HepG2 (cell line): Measurements from ENCODE around the gene LILRB3. TPM values are rescaled to one million over a fixed set of nuclear protein-coding genes. Genes with fewer than 3 reads are reported as not detected.

Source experiments
- ATAC-seq: fragments of 200-7000 bp; cut with Tn5 transposase; 3 replicates; pipeline ENCODE4 v1.9.1; 2020; ENCODE audit warnings: mild to moderate bottlenecking, moderate library complexity
- BruUV-seq: library from RNA; stranded (reverse); fragments of 400-500 nt; replicated peaks from 2 replicates; lab custom pipeline; 2021; lab: Mats Ljungman, UMichigan
- CTCF ChIA-PET: fragments of 300-600 bp; formaldehyde crosslinking; extraction: SDS; loops from one replicate; lab custom pipeline; 2021; ENCODE audit warnings: low total read pairs, inconsistent platforms, low intra/inter-chr PET ratio; lab: Yijun Ruan, JAX
- POLR2A ChIA-PET: fragments of 350-600 bp; sonication (Branson Sonifier 250); formaldehyde crosslinking; loops from one replicate; lab custom pipeline; 2020; ENCODE audit warnings: antibody characterized with exemption, inconsistent platforms; lab: Yijun Ruan, JAX
- DNase-seq: peaks from one replicate; pipeline ENCODE4 v3.0.0-alpha.2; 2015; ENCODE audit warnings: low spot score
- FAIRE-seq: peaks from 3 replicates; lab custom pipeline; 2011; peaks lifted over from hg19 to GRCh38; lab: Jason Lieb, UNC
- H2AFZ ChIP-seq: one replicate; pipeline ENCODE4 v1.6.1; 2011; ENCODE audit warnings: low read length, inconsistent platforms
- H3K27ac ChIP-seq: fragments of 300-600 bp; 3 replicates; pipeline ENCODE4 v1.8.0; 2011; ENCODE audit warnings: mixed run types, mild to moderate bottlenecking, mixed read lengths, low read length, inconsistent platforms; ENCODE audit not compliant: insufficient read depth; ENCODE audit errors: extremely low read length
- H3K27me3 ChIP-seq, 2 experiments: fragments of 200-600 bp in 1 of 2; 2 replicates in 1 of 2; 3 replicates in 1 of 2; pipeline versions ENCODE4 v1.6.0 to v1.8.0; 2011; ENCODE audit warnings: low read length in 2 of 2, mild to moderate bottlenecking in 2 of 2, moderate library complexity in 2 of 2, inconsistent platforms in 1 of 2; ENCODE audit not compliant: insufficient read depth in 2 of 2, control insufficient read depth in 1 of 2
- H3K36me3 ChIP-seq, 2 experiments: fragments of 200-600 bp in 1 of 2; replicated peaks in 1 of 2; 2 replicates in 1 of 2; 3 replicates in 1 of 2; pipeline versions ENCODE4 v1.5.1 to v1.8.0; 2011; ENCODE audit warnings: low read length in 2 of 2, inconsistent platforms in 1 of 2; ENCODE audit not compliant: insufficient read depth in 2 of 2, control insufficient read depth in 1 of 2
- H3K4me1 ChIP-seq: 2 replicates; pipeline ENCODE4 v1.5.1; 2012; ENCODE audit warnings: low read length, inconsistent platforms; ENCODE audit not compliant: insufficient read depth
- H3K4me2 ChIP-seq: 2 replicates; pipeline ENCODE4 v1.6.0; 2011; ENCODE audit warnings: low read depth, low read length, inconsistent platforms
- H3K4me3 ChIP-seq, 3 experiments: fragments of 200-600 bp in 1 of 3; sonication (generic), shearing (Covaris generic) in 1 of 3; replicated peaks in 1 of 3; 2 replicates each; pipeline ENCODE4 v1.5.1; 2011 to 2016; ENCODE audit warnings: low read length in 3 of 3, inconsistent platforms in 2 of 3, low read depth in 2 of 3, mild to moderate bottlenecking in 2 of 3, control low read depth in 1 of 3, mixed read lengths in 1 of 3; ENCODE audit not compliant: insufficient read depth in 1 of 3
- H3K79me2 ChIP-seq: one replicate; pipeline ENCODE4 v1.6.1; 2011; ENCODE audit warnings: low read length, inconsistent platforms; ENCODE audit not compliant: insufficient read depth
- H3K9ac ChIP-seq: 2 replicates; pipeline ENCODE4 v1.6.0; 2011; ENCODE audit warnings: mild to moderate bottlenecking, low read depth, low read length, inconsistent platforms; ENCODE audit not compliant: insufficient read depth
- H3K9me3 ChIP-seq: 2 replicates; pipeline ENCODE4 v1.5.1; 2012; ENCODE audit warnings: mild to moderate bottlenecking, low read length
- H4K20me1 ChIP-seq: 2 replicates; pipeline ENCODE4 v1.6.0; 2011; ENCODE audit warnings: inconsistent platforms, mild to moderate bottlenecking, low read length, moderate library complexity; ENCODE audit not compliant: insufficient read depth
- BATF2 ChIP-seq: sonication (generic); formaldehyde crosslinking; IDR thresholded peaks from 2 replicates; pipeline ENCODE4 v1.8.0; 2022; ENCODE audit warnings: mild to moderate bottlenecking, missing genetic modification reagents, moderate library complexity
- EEA1 ChIP-seq: sonication (generic); formaldehyde crosslinking; IDR thresholded peaks from 2 replicates; pipeline ENCODE4 v1.5.1; 2020; ENCODE audit warnings: mild to moderate bottlenecking, missing genetic modification reagents, borderline replicate concordance
- HNRNPL ChIP-seq: fragments of 200-400 bp; formaldehyde crosslinking; IDR thresholded peaks from 2 replicates; pipeline ENCODE4 v1.6.1; 2017; ENCODE audit warnings: mild to moderate bottlenecking, low read depth, low read length
- HNRNPLL ChIP-seq: fragments of 200-400 bp; formaldehyde crosslinking; IDR thresholded peaks from 2 replicates; pipeline ENCODE4 v1.6.1; 2017; ENCODE audit warnings: mild to moderate bottlenecking, low read depth, low read length; ENCODE audit not compliant: poor library complexity, severe bottlenecking
- PCBP1 ChIP-seq: fragments of 200-400 bp; formaldehyde crosslinking; IDR thresholded peaks from 2 replicates; pipeline ENCODE4 v1.6.1; 2017; ENCODE audit warnings: mild to moderate bottlenecking, low read depth, low read length, borderline replicate concordance
- RBFOX2 ChIP-seq: fragments of 200-400 bp; formaldehyde crosslinking; IDR thresholded peaks from 2 replicates; pipeline ENCODE4 v1.6.1; 2017; ENCODE audit warnings: low read depth, mild to moderate bottlenecking, low read length
- ZNF281 ChIP-seq: sonication (generic); formaldehyde crosslinking; IDR thresholded peaks from 2 replicates; pipeline ENCODE4 v1.4.0; 2020; ENCODE audit warnings: missing genetic modification reagents, borderline replicate concordance
- ZNF34 ChIP-seq: sonication (generic); formaldehyde crosslinking; IDR thresholded peaks from 2 replicates; pipeline ENCODE4 v1.4.0; 2020; ENCODE audit warnings: mild to moderate bottlenecking, missing genetic modification reagents, borderline replicate concordance
- ZNF546 ChIP-seq: sonication (generic); formaldehyde crosslinking; conservative IDR thresholded peaks from 2 replicates; pipeline ENCODE4 v1.8.1; 2023; ENCODE audit warnings: mild to moderate bottlenecking, missing genetic modification reagents
- ZNF570 ChIP-seq: sonication (generic); formaldehyde crosslinking; IDR thresholded peaks from 2 replicates; pipeline ENCODE4 v1.4.0; 2020; ENCODE audit warnings: mild to moderate bottlenecking, missing genetic modification reagents, borderline replicate concordance
- ZNF614 ChIP-seq: IDR thresholded peaks from 2 replicates; pipeline ENCODE4 v1.6.1; 2018; ENCODE audit warnings: missing biosample characterization, missing genetic modification reagents, inconsistent platforms, borderline replicate concordance
- ZNF672 ChIP-seq: sonication (generic); formaldehyde crosslinking; IDR thresholded peaks from 2 replicates; pipeline ENCODE4 v1.8.1; 2022; ENCODE audit warnings: missing genetic modification reagents
- ZSCAN31 ChIP-seq: sonication (generic); formaldehyde crosslinking; IDR thresholded peaks from 2 replicates; pipeline ENCODE4 v1.5.0; 2020; ENCODE audit warnings: low read depth, mild to moderate bottlenecking, missing genetic modification reagents
- WGBS: methylation state at CpG from one replicate; pipeline ENCODE4 v1.1.6; 2017; ENCODE audit warnings: low lambda C conversion rate; 5-methylcytosine and 5-hydroxymethylcytosine counted together
- in situ Hi-C: cut with HindIII; loops from 2 replicates; pipeline ENCODE4 v1.10.0; 2017; ENCODE audit warnings: low pct_unique_long_range_greater_than_20kb; ENCODE audit not compliant: extremely low pct_ligation_motif_present
- intact Hi-C: fragments of 100-400 bp; cut with micrococcal nuclease; formaldehyde crosslinking; loops from one replicate; pipeline ENCODE4 v1.10.0; 2022; ENCODE audit not compliant: unreplicated experiment
- polyA plus RNA-seq, 8 experiments: library from polyadenylated mRNA; depleted of rRNA in 3 of 8; stranded (reverse) in 7 of 8; unstranded in 1 of 8; fragments of >200 nt; fragmentation: Illumina TruSeq in 4 of 8; extraction: Trizol in 4 of 8; gene quantifications; 2 replicates each; pipeline versions ENCODE4 v1.2.1 to v1.2.3, GENCODE V29; 2011 to 2016; ENCODE audit warnings: low read depth in 4 of 8, missing spikeins in 1 of 8, mixed read lengths in 1 of 8; ENCODE audit not compliant: insufficient read depth in 1 of 8
- total RNA-seq, 5 experiments: library from RNA; depleted of rRNA; stranded (reverse); fragments of >200 nt; fragmentation: Illumina TruSeq; extraction: Trizol; gene quantifications; 2 replicates each; pipeline ENCODE4 v1.2.3, GENCODE V29; 2016; ENCODE audit warnings: low read depth in 1 of 5
- TF ChIP-seq, protein P1 (sequence below): sonication (generic); formaldehyde crosslinking; IDR thresholded peaks from 2 replicates; pipeline ENCODE4 v1.8.0; 2022; ENCODE audit warnings: mild to moderate bottlenecking, missing genetic modification reagents, moderate library complexity
- TF ChIP-seq, protein P2 (sequence below): sonication (generic); formaldehyde crosslinking; IDR thresholded peaks from 2 replicates; pipeline ENCODE4 v1.5.1; 2020; ENCODE audit warnings: missing genetic modification reagents, mild to moderate bottlenecking, borderline replicate concordance

LILRB3 gene
- total and polyA plus RNA-seq, 2 of the 13 experiments (the other 11 are each of a cell fraction or from before 2014, with no cell fraction given), result 0.22 TPM; not detected in 1

DNA sequence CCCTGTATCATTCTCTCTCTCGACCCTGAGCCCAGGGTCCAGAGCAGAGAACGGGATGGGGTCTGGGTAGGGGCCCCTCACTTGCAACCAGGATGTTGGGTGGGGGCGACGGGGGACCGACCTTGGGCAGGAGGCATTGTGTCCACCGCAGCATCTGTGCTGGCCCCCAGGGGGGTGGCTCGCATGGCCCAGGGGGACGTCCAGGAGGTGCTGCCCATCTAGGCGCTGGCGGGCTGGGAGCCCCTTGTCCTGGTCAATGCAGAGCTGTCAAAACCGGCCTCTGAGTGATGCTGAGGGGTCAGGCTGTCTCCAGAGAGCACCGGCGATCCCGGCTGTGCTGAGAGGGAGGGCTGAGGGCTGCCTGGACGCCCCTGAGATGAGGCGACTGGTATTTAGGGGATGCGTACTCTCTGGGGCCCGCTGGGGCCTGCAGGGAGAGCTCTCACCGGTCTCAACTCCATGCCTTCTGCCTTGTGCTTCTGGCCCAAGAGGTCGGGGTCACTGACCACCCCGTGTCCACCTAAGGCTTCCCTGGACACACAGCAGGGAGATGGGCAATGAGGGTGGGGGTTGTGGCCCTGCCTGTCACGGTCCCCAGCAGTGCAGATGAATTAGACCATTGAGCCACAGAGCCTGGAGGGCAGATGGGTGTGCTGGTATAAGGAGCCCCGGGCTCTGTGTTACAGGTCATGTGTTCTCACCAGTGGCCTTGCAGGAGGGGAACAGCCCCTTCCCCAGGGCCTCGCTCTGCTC, 13.6 kb downstream of the LILRB3 start:
- Histone ChIP-seq H3K9me3 (no peaks in the 10 kb centered on the region), H3K4me2 (peak overlapping the region; percentile 83), H3K79me2 (peaks cover 19% of the 10 kb centered on the region), H3K9ac (peak overlapping the region; percentile 57), H2AFZ (no peak overlapping the region), H3K4me1 (peaks cover 75% of the 10 kb centered on the region), H4K20me1 (peaks cover 50% of the 10 kb centered on the region), H3K4me3 (peak overlapping the region in 2 of 3 experiments; percentile 15 to 55; a peak in 3 of 6 replicates), H3K27me3 (no peaks in the 10 kb centered on the region), H3K27ac (peak overlapping the region; percentile 80), H3K36me3 (peaks cover 20 to 38% of the 10 kb centered on the region in 2 experiments)
- ATAC-seq, result peak; percentile 40
- in situ Hi-C loops, result no loop called here
- no peak for FAIRE-seq
- TSS peak; percentile 89 for BruUV-seq
- intact Hi-C loops, result no loop called here
- POLR2A ChIA-PET, result interaction anchor here (1.2 to 4.9 kb wide), 5 partner anchors 9 to 72 kb away, joined by 3 to 114 read pairs (median 17); partner anchors contain the start of genes CNOT3, LENG1, MBOAT7 and RPS9
- CTCF ChIA-PET, result interaction anchor here (0.6 kb wide), 1 partner anchor 22 kb away, joined by 3 read pairs; no protein-coding TSS in a partner anchor
- WGBS, result 4% methylated on average over 5 of the region's 24 CpGs
- DNase-seq, result no peak
- TF ChIP-seq ZNF34 (CRISPR knock-in tag) (0 out of 2 replicates have a peak, but pooled peaks have one; percentile 6), ZNF281 (peak; percentile 35; the same call in 1 of the 2 replicates), HNRNPLL (peak; percentile 29), EEA1 (CRISPR knock-in tag) (0 out of 2 replicates have a peak, but pooled peaks have one; percentile 69), ZNF672 (CRISPR knock-in tag) (peak; percentile 36; the same call in 1 of the 2 replicates), ZSCAN31 (peak; percentile 19; the same call in 1 of the 2 replicates), PCBP1 (0 out of 2 replicates have a peak, but pooled peaks have one; percentile 48), RBFOX2 (peak; percentile 71), ZNF614 (no peak), HNRNPL (0 out of 2 replicates have a peak, but pooled peaks have one; percentile 27), ZNF570 (CRISPR knock-in tag) (no peak), ZNF546 (CRISPR knock-in tag) (no peak), BATF2 (CRISPR knock-in tag) (0 out of 2 replicates have a peak, but pooled peaks have one; percentile 10)
- TF ChIP-seq, protein P1, sequence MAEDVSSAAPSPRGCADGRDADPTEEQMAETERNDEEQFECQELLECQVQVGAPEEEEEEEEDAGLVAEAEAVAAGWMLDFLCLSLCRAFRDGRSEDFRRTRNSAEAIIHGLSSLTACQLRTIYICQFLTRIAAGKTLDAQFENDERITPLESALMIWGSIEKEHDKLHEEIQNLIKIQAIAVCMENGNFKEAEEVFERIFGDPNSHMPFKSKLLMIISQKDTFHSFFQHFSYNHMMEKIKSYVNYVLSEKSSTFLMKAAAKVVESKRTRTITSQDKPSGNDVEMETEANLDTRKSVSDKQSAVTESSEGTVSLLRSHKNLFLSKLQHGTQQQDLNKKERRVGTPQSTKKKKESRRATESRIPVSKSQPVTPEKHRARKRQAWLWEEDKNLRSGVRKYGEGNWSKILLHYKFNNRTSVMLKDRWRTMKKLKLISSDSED (CRISPR knock-in tag), result no peak
- TF ChIP-seq, protein P2, sequence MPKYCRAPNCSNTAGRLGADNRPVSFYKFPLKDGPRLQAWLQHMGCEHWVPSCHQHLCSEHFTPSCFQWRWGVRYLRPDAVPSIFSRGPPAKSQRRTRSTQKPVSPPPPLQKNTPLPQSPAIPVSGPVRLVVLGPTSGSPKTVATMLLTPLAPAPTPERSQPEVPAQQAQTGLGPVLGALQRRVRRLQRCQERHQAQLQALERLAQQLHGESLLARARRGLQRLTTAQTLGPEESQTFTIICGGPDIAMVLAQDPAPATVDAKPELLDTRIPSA (CRISPR knock-in tag), result no peak
